ENCODE data around the gene GRIN1. TPM values are rescaled to one million over a fixed set of nuclear protein-coding genes. Genes with fewer than 3 reads are reported as not detected.
A peak's percentile ranks its signal among the peaks of the same experiment; 100 is the strongest.

The GRIN1 gene
- total RNA-seq, 2 donors from 2014 or later = 0.35 to 0.73 TPM

GRCh38 chr9:137160716-137161557 is 22.0 kb downstream of the GRIN1 start:
- no peaks in the 10 kb centered on the region for H3K9me3 ChIP-seq (ENCODE audit: control insufficient read depth, low read length)
- H3K9ac ChIP-seq (ENCODE audit: extremely low read depth, low read length, poor library complexity, severe bottlenecking) = no peak overlapping the region
- Mint-ChIP-seq H3K4me3 (no peak overlapping the region), H3K9me3 (no peaks in the 10 kb centered on the region), H3K27me3 (ENCODE audit: insufficient read depth) (peaks cover 94% of the 10 kb centered on the region), H3K27ac (no peak overlapping the region), H3K36me3 (ENCODE audit: low read depth) (no peaks in the 10 kb centered on the region), H3K4me1 (no peaks in the 10 kb centered on the region)
- no peaks in the 10 kb centered on the region for H3K36me3 ChIP-seq (ENCODE audit: control insufficient read depth, insufficient read depth, low read length)
- 67 to 77% methylated on average over 30 to 56 of the region's 56 CpGs for WGBS, 2 experiments (ENCODE audit: insufficient coverage in 1 of 2, insufficient read length in 1 of 2)
- H3K4me1 ChIP-seq (ENCODE audit: control insufficient read depth, insufficient read depth, low read length) = no peaks in the 10 kb centered on the region
- no peak overlapping the region for H3K4me3 ChIP-seq (ENCODE audit: low read length)
- no peak for DNase-seq
- H3K27ac ChIP-seq (ENCODE audit: low read depth, low read length) = no peak overlapping the region
- no peak for TF ChIP-seq CTCF (conservative IDR thresholded peaks at IDR 0.05)
- peaks cover 100% of the 10 kb centered on the region for H3K27me3 ChIP-seq (ENCODE audit: control insufficient read depth, insufficient read depth, low read length, poor library complexity, severe bottlenecking)

GRCh38 chr9:137161558-137162486 is 22.9 kb downstream of the GRIN1 start:
- WGBS, 2 experiments (ENCODE audit: insufficient coverage in 1 of 2, insufficient read length in 1 of 2) = 26 to 42% methylated on average over 25 to 69 of the region's 71 CpGs
- Histone ChIP-seq H3K9me3 (ENCODE audit: control insufficient read depth, low read length) (no peaks in the 10 kb centered on the region), H3K27me3 (ENCODE audit: control insufficient read depth, insufficient read depth, low read length, poor library complexity, severe bottlenecking) (peaks cover 100% of the 10 kb centered on the region), H3K4me3 (ENCODE audit: low read length) (no peak overlapping the region), H3K4me1 (ENCODE audit: control insufficient read depth, insufficient read depth, low read length) (no peaks in the 10 kb centered on the region), H3K27ac (ENCODE audit: low read depth, low read length) (no peak overlapping the region), H3K36me3 (ENCODE audit: control insufficient read depth, insufficient read depth, low read length) (no peaks in the 10 kb centered on the region), H3K9ac (ENCODE audit: extremely low read depth, low read length, poor library complexity, severe bottlenecking) (no peak overlapping the region)
- no peak for TF ChIP-seq CTCF (conservative IDR thresholded peaks at IDR 0.05)
- Mint-ChIP-seq H3K4me3 (no peak overlapping the region), H3K36me3 (ENCODE audit: low read depth) (no peaks in the 10 kb centered on the region), H3K27ac (no peak overlapping the region), H3K9me3 (no peaks in the 10 kb centered on the region), H3K4me1 (no peaks in the 10 kb centered on the region), H3K27me3 (ENCODE audit: insufficient read depth) (peaks cover 95% of the 10 kb centered on the region)
- DNase-seq = peak; percentile 79

GRCh38 chr9:137162505-137163364 is 23.8 kb downstream of the GRIN1 start:
- WGBS, 2 experiments (ENCODE audit: insufficient coverage in 1 of 2, insufficient read length in 1 of 2) = 20 to 26% methylated on average over 32 to 74 of the region's 74 CpGs
- Mint-ChIP-seq H3K27me3 (ENCODE audit: insufficient read depth) (peaks cover 95% of the 10 kb centered on the region), H3K4me1 (no peaks in the 10 kb centered on the region), H3K4me3 (peak overlapping the region; percentile 32), H3K36me3 (ENCODE audit: low read depth) (no peaks in the 10 kb centered on the region), H3K27ac (no peak overlapping the region), H3K9me3 (no peaks in the 10 kb centered on the region)
- H3K4me1 ChIP-seq (ENCODE audit: control insufficient read depth, insufficient read depth, low read length) = no peaks in the 10 kb centered on the region
- peak; percentile 37 for TF ChIP-seq CTCF (conservative IDR thresholded peaks at IDR 0.05)
- peaks cover 100% of the 10 kb centered on the region for H3K27me3 ChIP-seq (ENCODE audit: control insufficient read depth, insufficient read depth, low read length, poor library complexity, severe bottlenecking)
- no peak overlapping the region for H3K9ac ChIP-seq (ENCODE audit: extremely low read depth, low read length, poor library complexity, severe bottlenecking)
- DNase-seq = peak; percentile 80
- no peaks in the 10 kb centered on the region for H3K36me3 ChIP-seq (ENCODE audit: control insufficient read depth, insufficient read depth, low read length)
- H3K27ac ChIP-seq (ENCODE audit: low read depth, low read length) = no peak overlapping the region
- H3K9me3 ChIP-seq (ENCODE audit: control insufficient read depth, low read length) = no peaks in the 10 kb centered on the region
- no peak overlapping the region for H3K4me3 ChIP-seq (ENCODE audit: low read length)
